ENCODE results near the gene RAB34. TPM values are rescaled to one million over a fixed set of nuclear protein-coding genes. Genes with fewer than 3 reads are reported as not detected.

RAB34 gene
- total RNA-seq, 1 donor from 2014 or later, result 150 TPM

DNA sequence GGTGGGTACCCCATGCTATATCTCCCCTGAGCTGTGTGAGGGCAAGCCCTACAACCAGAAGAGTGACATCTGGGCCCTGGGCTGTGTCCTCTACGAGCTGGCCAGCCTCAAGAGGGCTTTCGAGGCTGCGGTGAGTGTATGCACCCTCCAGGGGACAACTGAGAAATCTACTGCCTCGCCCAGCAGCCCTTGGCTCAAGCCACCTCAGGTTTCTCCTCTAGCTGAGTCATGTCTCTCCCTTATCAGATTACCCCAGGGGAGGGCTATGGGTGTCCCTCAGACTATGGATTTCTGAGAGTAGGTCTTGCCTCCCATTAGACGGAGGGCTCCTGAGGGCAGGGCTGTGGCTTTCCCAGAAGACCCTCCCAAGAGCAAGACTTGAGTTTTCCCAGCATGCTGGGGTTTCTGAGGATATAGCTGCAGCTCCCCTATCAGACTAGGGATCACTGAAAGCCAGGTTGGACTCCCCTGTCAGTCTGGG, 17.6 kb upstream of the RAB34 start:
- Mint-ChIP-seq H3K36me3 (ENCODE audit: low read depth, unreplicated experiment) (peaks cover 15% of the 10 kb centered on the region), H3K27ac (ENCODE audit: unreplicated experiment) (no peak overlapping the region), H3K27me3 (ENCODE audit: low read depth, unreplicated experiment) (no peaks in the 10 kb centered on the region), H3K4me1 (ENCODE audit: low read depth, unreplicated experiment) (no peaks in the 10 kb centered on the region), H3K9me3 (ENCODE audit: unreplicated experiment) (peaks cover 11% of the 10 kb centered on the region), H3K4me3 (ENCODE audit: unreplicated experiment) (no peak overlapping the region)
- Histone ChIP-seq H3K79me2 (ENCODE audit: insufficient read depth, low read length) (no peaks in the 10 kb centered on the region), H3K4me1 (ENCODE audit: insufficient read depth, low read length) (no peaks in the 10 kb centered on the region), H3K4me2 (ENCODE audit: low read length) (no peak overlapping the region), H3K27ac (ENCODE audit: low read depth, low read length) (no peak overlapping the region), H2AFZ (ENCODE audit: low read depth, low read length) (no peak overlapping the region), H3K9me3 (ENCODE audit: insufficient read depth, low read depth, low read length) (peaks cover 1% of the 10 kb centered on the region), H3K9ac (ENCODE audit: low read length) (no peak overlapping the region), H3K4me3 (ENCODE audit: insufficient read depth, low read depth, low read length) (no peak overlapping the region), H4K20me1 (ENCODE audit: insufficient read depth, low read length) (no peaks in the 10 kb centered on the region), H3K36me3 (ENCODE audit: insufficient read depth, low read length) (no peaks in the 10 kb centered on the region), H3K27me3 (ENCODE audit: insufficient read depth, low read length) (no peaks in the 10 kb centered on the region)
- TF ChIP-seq EZH2 (IDR thresholded peaks at IDR 0.05; ENCODE audit: insufficient read depth, low read length), result no peak
- FAIRE-seq, result no peak
- no peak for DNase-seq (ENCODE audit: low read depth)

DNA sequence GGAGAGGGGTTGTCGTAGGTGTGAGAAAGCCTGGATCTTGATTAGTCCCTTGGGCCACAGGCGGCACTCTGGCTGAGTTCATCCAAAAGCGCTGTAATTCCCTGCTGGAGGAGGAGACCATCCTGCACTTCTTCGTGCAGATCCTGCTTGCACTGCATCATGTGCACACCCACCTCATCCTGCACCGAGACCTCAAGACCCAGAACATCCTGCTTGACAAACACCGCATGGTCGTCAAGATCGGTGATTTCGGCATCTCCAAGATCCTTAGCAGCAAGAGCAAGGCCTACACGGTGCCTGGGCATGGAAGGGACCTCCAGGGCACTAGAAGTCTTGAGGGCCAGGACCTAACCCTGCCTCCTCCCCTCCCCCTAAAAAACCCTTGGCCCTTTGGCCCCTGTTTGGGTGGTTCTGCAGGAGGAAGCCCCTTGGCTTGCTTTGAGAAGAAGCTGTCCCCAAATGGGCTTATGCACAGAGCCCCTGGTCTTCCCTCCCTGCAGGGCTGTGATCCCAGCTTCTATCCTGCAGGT, 17.1 kb upstream of the RAB34 start:
- H3K36me3 ChIP-seq (ENCODE audit: insufficient read depth, low read length), result no peaks in the 10 kb centered on the region
- FAIRE-seq (no peak), DNase-seq (ENCODE audit: low read depth) (no peak)
- no peak overlapping the region for H2AFZ ChIP-seq (ENCODE audit: low read depth, low read length)
- H3K4me1 ChIP-seq (ENCODE audit: insufficient read depth, low read length), result no peaks in the 10 kb centered on the region
- H3K36me3 Mint-ChIP-seq (ENCODE audit: low read depth, unreplicated experiment), result peaks cover 15% of the 10 kb centered on the region
- no peak overlapping the region for H3K27ac Mint-ChIP-seq (ENCODE audit: unreplicated experiment)
- TF ChIP-seq EZH2 (IDR thresholded peaks at IDR 0.05; ENCODE audit: insufficient read depth, low read length), result no peak
- TF ChIP-seq, protein P1, sequence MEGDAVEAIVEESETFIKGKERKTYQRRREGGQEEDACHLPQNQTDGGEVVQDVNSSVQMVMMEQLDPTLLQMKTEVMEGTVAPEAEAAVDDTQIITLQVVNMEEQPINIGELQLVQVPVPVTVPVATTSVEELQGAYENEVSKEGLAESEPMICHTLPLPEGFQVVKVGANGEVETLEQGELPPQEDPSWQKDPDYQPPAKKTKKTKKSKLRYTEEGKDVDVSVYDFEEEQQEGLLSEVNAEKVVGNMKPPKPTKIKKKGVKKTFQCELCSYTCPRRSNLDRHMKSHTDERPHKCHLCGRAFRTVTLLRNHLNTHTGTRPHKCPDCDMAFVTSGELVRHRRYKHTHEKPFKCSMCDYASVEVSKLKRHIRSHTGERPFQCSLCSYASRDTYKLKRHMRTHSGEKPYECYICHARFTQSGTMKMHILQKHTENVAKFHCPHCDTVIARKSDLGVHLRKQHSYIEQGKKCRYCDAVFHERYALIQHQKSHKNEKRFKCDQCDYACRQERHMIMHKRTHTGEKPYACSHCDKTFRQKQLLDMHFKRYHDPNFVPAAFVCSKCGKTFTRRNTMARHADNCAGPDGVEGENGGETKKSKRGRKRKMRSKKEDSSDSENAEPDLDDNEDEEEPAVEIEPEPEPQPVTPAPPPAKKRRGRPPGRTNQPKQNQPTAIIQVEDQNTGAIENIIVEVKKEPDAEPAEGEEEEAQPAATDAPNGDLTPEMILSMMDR (IDR thresholded peaks at IDR 0.05; ENCODE audit: insufficient read depth, low read depth, low read length), result no peak
- no peaks in the 10 kb centered on the region for H3K9me3 ChIP-seq (ENCODE audit: insufficient read depth, low read depth, low read length)
- no peaks in the 10 kb centered on the region for H3K27me3 ChIP-seq (ENCODE audit: insufficient read depth, low read length)
- no peaks in the 10 kb centered on the region for H4K20me1 ChIP-seq (ENCODE audit: insufficient read depth, low read length)
- H3K9ac ChIP-seq (ENCODE audit: low read length), result no peak overlapping the region
- no peaks in the 10 kb centered on the region for H3K27me3 Mint-ChIP-seq (ENCODE audit: low read depth, unreplicated experiment)
- no peak overlapping the region for H3K27ac ChIP-seq (ENCODE audit: low read depth, low read length)
- no peak overlapping the region for H3K4me2 ChIP-seq (ENCODE audit: low read length)
- no peak overlapping the region for H3K4me3 ChIP-seq (ENCODE audit: insufficient read depth, low read depth, low read length)
- H3K4me3 Mint-ChIP-seq (ENCODE audit: unreplicated experiment), result no peak overlapping the region
- H3K9me3 Mint-ChIP-seq (ENCODE audit: unreplicated experiment), result peaks cover 8% of the 10 kb centered on the region
- no peaks in the 10 kb centered on the region for H3K79me2 ChIP-seq (ENCODE audit: insufficient read depth, low read length)
- H3K4me1 Mint-ChIP-seq (ENCODE audit: low read depth, unreplicated experiment), result no peaks in the 10 kb centered on the region

DNA sequence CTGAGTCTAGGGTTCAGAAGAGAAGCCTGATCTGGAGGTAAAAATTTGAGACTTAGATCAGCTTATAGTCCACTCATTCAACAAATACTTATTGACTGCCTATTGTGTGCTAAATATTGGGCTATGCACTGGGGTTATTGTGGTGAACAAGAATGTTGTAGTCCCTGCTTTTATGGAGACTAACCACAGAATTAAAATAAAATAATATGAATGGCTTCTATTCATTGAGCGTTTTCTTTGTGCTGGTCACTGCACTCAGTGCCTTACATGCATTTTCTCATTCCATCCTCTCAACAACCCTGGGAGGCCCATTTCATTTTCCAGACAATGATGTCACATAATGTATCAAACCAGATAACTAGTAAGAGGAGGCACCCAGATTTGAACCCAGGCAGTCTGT, 15.7 kb upstream of the RAB34 start:
- no peaks in the 10 kb centered on the region for H3K36me3 ChIP-seq (ENCODE audit: insufficient read depth, low read length)
- H3K9ac ChIP-seq (ENCODE audit: low read length), result no peak overlapping the region
- H3K27me3 ChIP-seq (ENCODE audit: insufficient read depth, low read length), result no peaks in the 10 kb centered on the region
- FAIRE-seq, result no peak
- no peak for TF ChIP-seq EZH2 (IDR thresholded peaks at IDR 0.05; ENCODE audit: insufficient read depth, low read length)
- TF ChIP-seq, protein P1 (IDR thresholded peaks at IDR 0.05; ENCODE audit: insufficient read depth, low read depth, low read length), result no peak
- H2AFZ ChIP-seq (ENCODE audit: low read depth, low read length), result no peak overlapping the region
- H4K20me1 ChIP-seq (ENCODE audit: insufficient read depth, low read length), result no peaks in the 10 kb centered on the region
- Mint-ChIP-seq H3K36me3 (ENCODE audit: low read depth, unreplicated experiment) (peaks cover 6% of the 10 kb centered on the region), H3K9me3 (ENCODE audit: unreplicated experiment) (peaks cover 3% of the 10 kb centered on the region), H3K27ac (ENCODE audit: unreplicated experiment) (no peak overlapping the region), H3K4me3 (ENCODE audit: unreplicated experiment) (no peak overlapping the region), H3K27me3 (ENCODE audit: low read depth, unreplicated experiment) (no peaks in the 10 kb centered on the region), H3K4me1 (ENCODE audit: low read depth, unreplicated experiment) (peaks cover 3% of the 10 kb centered on the region)
- DNase-seq (ENCODE audit: low read depth), result no peak
- H3K4me2 ChIP-seq (ENCODE audit: low read length), result no peak overlapping the region
- no peaks in the 10 kb centered on the region for H3K79me2 ChIP-seq (ENCODE audit: insufficient read depth, low read length)
- H3K27ac ChIP-seq (ENCODE audit: low read depth, low read length), result no peak overlapping the region
- H3K4me3 ChIP-seq (ENCODE audit: insufficient read depth, low read depth, low read length), result no peak overlapping the region
- no peaks in the 10 kb centered on the region for H3K4me1 ChIP-seq (ENCODE audit: insufficient read depth, low read length)
- H3K9me3 ChIP-seq (ENCODE audit: insufficient read depth, low read depth, low read length), result no peaks in the 10 kb centered on the region
